GM18909 (cell line): ENCODE results near the gene SHISA6.

ENCODE experiments used
- ATAC-seq: cut with Tn5 transposase; IDR thresholded peaks from one replicate; pipeline ENCODE4 v1.9.1; 2021; ENCODE audit warnings: mild to moderate bottlenecking; ENCODE audit not compliant: unreplicated experiment, poor library complexity

The SHISA6 gene

GRCh38 chr17:11412654-11413053 lies 171.6 kb downstream of the SHISA6 start:
- ATAC-seq: no peak

GRCh38 chr17:11418342-11418741 lies 177.3 kb downstream of the SHISA6 start:
- no peak for ATAC-seq

GRCh38 chr17:11430751-11431150 lies 189.7 kb downstream of the SHISA6 start:
- ATAC-seq: no peak

- no peak for ATAC-seq
These were observed 197.7 kb downstream of the SHISA6 start for GRCh38 chr17:11438673-11439072.

- ATAC-seq: no peak
These were observed 200.0 kb downstream of the SHISA6 start for GRCh38 chr17:11441004-11441403.

GRCh38 chr17:11446316-11446715 lies 205.3 kb downstream of the SHISA6 start:
- ATAC-seq: no peak

- no peak for ATAC-seq
These were observed 213.1 kb downstream of the SHISA6 start for GRCh38 chr17:11454096-11454495.

- ATAC-seq: no peak
These were observed 217.3 kb downstream of the SHISA6 start for GRCh38 chr17:11458279-11458678.

- no peak for ATAC-seq
These were observed 218.9 kb downstream of the SHISA6 start for GRCh38 chr17:11459861-11460331.

GRCh38 chr17:11461993-11462548 lies 221.1 kb downstream of the SHISA6 start:
- no peak for ATAC-seq

GRCh38 chr17:11467639-11468038 lies 226.6 kb downstream of the SHISA6 start:
- ATAC-seq: no peak

- no peak for ATAC-seq
These were observed 244.5 kb downstream of the SHISA6 start for GRCh38 chr17:11485336-11486100.

- no peak for ATAC-seq
These were observed 245.3 kb downstream of the SHISA6 start for GRCh38 chr17:11486101-11486867.

GRCh38 chr17:11486868-11487310 lies 245.9 kb downstream of the SHISA6 start:
- no peak for ATAC-seq

- ATAC-seq: no peak
These were observed 246.5 kb downstream of the SHISA6 start for GRCh38 chr17:11487469-11487868.

GRCh38 chr17:11488407-11488806 lies 247.4 kb downstream of the SHISA6 start:
- ATAC-seq: no peak

- no peak for ATAC-seq
These were observed 249.2 kb downstream of the SHISA6 start for GRCh38 chr17:11490171-11490755.

GRCh38 chr17:11492511-11492910 lies 251.5 kb downstream of the SHISA6 start:
- no peak for ATAC-seq

- ATAC-seq: no peak
These were observed 252.9 kb downstream of the SHISA6 start for GRCh38 chr17:11493936-11494335.

- ATAC-seq: no peak
These were observed 254.6 kb downstream of the SHISA6 start for GRCh38 chr17:11495613-11496012.

- ATAC-seq: no peak
These were observed 258.9 kb downstream of the SHISA6 start for GRCh38 chr17:11499881-11500280.
